Hematopoietic multipotent progenitor cell treated with erythropoietin and hydrocortisone succinate and interleukin-3 and kit ligand, for 17 days (in vitro differentiated cells): Measurements from ENCODE around the gene CDH1.

ENCODE experiments used
- DNase-seq: peaks from one replicate; pipeline ENCODE4 v3.0.0-alpha.2; 2015; ENCODE audit warnings: low spot score

The CDH1 gene

DNA sequence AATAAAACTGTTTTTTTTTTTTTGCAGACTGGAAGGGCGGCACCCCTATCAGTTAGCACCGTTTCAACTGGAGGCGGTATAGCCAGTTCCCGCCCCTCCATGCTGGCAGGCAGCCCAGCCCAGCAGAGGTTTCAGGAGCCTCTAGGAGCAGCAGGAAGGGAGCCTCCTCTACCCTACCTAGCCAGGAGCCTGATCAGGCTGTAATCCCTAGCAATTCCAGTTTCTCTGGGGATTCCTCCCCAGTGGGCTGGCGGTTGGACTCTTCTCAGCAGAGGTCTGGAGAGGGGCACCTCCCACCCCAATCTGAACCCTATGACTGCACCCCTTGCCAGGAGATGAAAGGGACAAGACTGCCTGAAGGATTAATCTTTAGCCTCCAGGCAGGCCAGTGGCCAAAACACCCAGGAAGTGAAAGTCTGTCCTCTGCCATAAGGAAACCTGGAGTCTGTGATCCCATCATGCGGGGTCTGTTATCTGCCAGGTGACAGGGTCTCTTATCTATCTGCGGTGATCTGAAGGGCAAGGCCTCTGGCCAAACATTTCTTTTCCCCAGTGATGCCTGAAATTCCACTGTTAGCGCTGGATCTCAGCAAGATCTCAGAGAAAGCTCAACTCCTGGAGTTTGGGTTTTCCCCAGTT is 4.9 kb upstream of the CDH1 start:
- DNase-seq: peak; percentile 85

GRCh38 chr16:68732741-68733399 is 4.2 kb upstream of the CDH1 start:
- no peak for DNase-seq

GRCh38 chr16:68733570-68733969 is 3.5 kb upstream of the CDH1 start:
- DNase-seq: no peak

GRCh38 chr16:68734782-68735181 is 2.3 kb upstream of the CDH1 start:
- DNase-seq: no peak

GRCh38 chr16:68736561-68736960 is 531 bp upstream of the CDH1 start:
- no peak for DNase-seq

GRCh38 chr16:68737730-68738629 is 888 bp downstream of the CDH1 start:
- DNase-seq: peak; percentile 86

DNA sequence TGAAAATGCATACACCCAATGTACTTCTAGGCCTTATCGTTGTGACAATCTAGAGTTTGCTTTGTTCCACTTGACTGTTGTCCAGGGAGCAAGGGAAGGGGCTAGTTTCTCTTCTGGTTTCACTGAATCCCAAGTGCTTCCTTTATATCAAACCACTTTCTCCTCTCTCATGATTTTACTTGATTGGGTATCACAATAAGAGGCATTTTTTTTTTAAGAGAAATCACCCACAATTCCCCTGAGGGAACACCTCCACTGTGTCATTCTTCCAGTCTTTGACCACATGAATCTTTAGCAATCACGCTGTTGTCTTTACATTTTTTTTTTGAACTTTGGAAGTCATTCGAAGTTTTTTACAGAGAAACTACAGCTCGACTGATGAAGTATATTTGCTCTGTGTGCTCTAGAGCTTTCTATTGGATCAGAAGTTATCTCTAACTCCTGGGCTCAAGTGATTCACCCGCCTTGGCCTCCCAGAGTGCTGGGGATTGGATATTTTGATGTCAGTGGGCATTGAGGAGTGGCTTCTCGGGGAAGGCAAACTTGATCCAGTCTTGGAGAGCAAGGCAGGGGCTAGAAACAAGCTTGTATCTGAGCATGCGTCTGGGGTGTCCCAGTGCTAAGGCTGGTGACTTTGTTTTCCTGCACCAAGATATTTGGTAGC is 3.0 kb downstream of the CDH1 start:
- peak; percentile 52 for DNase-seq

DNA sequence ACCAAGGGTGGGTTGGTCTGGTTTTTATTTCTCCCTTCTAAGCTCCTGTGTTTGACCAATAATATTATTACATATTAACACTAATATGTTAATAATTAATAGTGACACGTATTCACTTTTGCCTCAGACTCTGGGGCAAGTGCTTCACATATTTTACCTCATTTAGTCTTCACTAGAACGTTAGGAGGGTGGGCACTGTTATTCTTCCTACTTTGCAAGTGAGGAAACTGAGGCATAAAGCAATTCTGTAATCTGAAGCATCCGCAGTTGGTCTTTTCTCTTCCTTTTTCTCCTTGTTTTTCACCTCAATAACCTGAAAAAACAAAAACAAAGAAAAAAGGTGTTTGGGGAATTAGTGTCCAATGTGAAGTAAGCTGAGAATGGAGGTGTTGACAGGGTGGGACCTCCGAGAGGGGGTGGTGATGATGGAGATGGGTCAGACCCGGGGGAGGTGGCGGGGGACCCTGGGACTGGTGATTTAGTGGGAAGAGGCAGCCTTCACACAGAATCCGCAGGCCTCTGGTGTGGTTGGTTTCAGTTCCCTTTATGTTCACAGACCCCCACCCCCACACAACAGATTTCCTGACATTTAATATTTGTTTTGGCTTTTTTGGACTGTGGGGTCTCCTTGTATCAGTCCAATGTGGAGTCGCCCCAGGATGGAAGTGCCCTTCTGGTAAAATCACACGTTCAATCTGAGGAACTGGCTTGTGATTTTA is 3.7 kb downstream of the CDH1 start:
- DNase-seq: no peak

- no peak for DNase-seq
These were observed 6.6 kb downstream of the CDH1 start for GRCh38 chr16:68743664-68744063.

- no peak for DNase-seq
These were observed 7.7 kb downstream of the CDH1 start for GRCh38 chr16:68744744-68745280.

DNA sequence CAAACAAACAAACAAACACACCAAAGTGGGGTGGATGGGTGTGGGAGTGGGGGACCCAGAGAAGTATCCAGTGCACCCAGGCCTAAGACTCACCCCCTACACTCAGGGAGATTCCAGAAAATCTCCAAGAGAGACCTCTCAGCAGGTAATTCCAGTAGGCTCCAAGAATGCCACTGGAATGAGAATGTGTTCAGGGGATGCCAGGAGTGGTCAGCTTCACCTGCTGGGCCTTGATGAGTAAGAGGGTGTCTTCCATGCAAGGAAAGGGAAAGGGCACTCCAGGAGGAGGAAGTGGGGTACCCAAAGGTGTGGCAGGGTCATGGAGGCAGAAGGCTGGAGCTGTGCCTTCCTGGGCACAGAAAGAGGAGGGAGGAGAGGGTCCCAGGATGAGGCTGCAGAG is 9.9 kb downstream of the CDH1 start:
- no peak for DNase-seq

- DNase-seq: peak; percentile 61
These were observed 12.3 kb downstream of the CDH1 start for GRCh38 chr16:68749432-68749831.

DNA sequence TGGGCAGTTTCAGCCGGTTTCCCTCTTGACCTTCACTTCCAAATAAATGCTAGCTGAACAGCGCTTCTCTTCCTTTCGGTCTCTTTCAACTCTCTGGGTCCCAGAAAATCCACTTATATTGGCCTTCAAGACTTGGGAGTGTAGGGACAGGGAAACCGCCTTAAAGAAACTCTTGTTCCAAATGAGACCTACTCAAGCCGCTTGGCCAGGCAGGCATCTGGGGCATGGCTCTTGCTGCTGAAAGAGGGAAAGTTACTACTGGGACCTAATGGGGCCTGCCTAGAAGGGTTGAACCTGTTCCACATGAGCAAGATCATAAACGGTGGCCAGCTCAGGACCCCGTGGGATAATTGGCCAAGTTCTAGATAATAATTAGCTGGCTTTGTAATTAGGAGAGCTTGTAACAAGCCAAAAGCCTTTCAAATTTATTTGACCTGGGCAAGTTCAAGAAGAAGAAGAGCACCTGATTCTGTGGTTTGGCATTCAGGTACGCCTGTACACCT is 13.2 kb downstream of the CDH1 start:
- DNase-seq: no peak

DNA sequence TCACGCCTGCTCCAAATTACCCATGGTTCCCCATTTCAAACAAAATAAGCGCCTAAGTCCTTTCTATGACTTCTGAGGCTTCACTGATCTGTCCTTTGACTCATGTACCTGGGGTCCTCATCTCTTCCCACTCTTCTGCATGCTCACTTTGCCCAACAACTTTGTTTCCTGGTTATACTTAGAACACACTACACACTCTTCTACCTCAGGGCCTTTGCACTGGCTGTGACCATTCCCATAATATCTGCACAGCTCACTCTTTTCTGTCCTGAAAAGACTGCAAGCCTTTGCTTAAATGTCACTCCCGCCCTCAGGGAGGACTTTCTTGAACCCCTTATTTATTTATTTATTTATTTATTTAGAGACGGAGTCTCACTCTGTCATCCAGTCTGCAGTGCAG is 14.1 kb downstream of the CDH1 start:
- DNase-seq: no peak

DNA sequence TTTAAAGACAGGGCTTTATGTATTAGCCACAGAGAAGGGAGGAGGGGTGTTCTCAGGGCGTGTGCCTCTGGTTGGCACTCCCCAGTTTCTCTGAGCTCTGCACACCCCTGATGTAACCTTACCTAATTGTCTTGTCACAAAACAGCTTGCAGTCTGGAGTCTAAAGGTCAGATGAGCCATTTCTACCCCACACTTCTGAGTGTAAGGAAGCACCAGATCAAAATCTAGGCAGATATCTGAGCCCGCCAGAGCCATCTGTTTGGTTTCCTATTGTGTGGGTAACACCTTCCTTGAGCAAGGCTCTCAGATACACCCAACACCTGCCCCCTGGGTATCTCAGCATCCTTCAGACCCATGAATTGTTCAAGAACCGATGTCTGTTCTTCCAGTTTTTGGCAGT is 15.5 kb downstream of the CDH1 start:
- DNase-seq: no peak

DNA sequence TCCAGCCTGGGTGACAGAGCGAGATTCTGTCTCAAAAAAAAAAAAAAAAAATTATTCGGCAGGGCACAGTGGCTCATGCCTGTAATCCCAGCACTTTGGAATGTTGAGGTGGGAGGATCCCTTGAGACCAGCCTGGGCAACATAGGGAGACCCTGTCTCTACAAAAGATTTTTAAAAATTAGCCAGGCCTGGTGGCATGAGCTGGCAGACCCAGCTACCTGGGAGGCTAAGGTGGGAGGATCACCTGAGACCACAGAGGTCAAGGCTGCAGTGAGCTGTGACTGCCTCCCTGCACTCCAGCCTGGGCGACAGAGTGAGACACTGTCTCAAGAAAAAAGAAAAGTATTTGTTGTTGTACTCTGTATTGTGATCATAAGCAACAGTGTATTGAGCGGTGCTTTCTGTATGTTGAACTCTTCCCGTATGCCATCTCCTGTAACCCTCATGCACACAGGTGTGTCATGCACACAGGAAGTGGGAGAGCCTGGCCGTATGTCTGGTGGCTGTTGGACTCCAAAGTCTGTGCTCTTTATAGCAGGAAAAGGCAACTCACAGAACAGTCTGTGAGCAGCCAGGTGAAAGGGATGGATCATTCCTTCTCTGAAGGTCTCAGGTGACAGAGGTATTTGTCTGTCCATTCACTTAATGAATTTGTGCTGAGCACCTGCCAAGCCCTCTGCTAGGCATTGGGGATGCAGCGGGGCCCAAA is 17.1 kb downstream of the CDH1 start:
- DNase-seq: no peak

GRCh38 chr16:68756239-68756915 is 19.3 kb downstream of the CDH1 start:
- no peak for DNase-seq

GRCh38 chr16:68757625-68757935 is 20.5 kb downstream of the CDH1 start:
- DNase-seq: no peak

GRCh38 chr16:68759062-68759461 is 22.0 kb downstream of the CDH1 start:
- DNase-seq: no peak

- no peak for DNase-seq
These were observed 23.7 kb downstream of the CDH1 start for GRCh38 chr16:68760671-68761275.
